ENCODE measurements around the gene PPDPF. TPM values are rescaled to one million over a fixed set of nuclear protein-coding genes. Genes with fewer than 3 reads are reported as not detected.

Gene PPDPF
- total and polyA plus RNA-seq, 3 experiments from 2014 or later = 137 to 218 (median 207) TPM

GRCh38 chr20:63540417-63541186 lies 20.0 kb downstream of the PPDPF start:
- Histone ChIP-seq H3K9me3 (ENCODE audit: low read length) (no peaks in the 10 kb centered on the region), H3K27ac (ENCODE audit: low read depth, low read length) (no peak overlapping the region), H3K4me1 (ENCODE audit: insufficient read depth, low read length) (peaks cover 23% of the 10 kb centered on the region), H3K4me3 (ENCODE audit: low read length) (no peak overlapping the region), H3K36me3 (ENCODE audit: insufficient read depth, low read length) (no peaks in the 10 kb centered on the region), H3K27me3 (ENCODE audit: insufficient read depth, low read length, poor library complexity, severe bottlenecking) (no peaks in the 10 kb centered on the region)
- no peak overlapping the region for H3K4me3 Mint-ChIP-seq
- CTCF ChIA-PET = interaction anchor here (3.3 to 3.7 kb wide), 2 partner anchors 27 to 37 kb away, joined by 18 to 27 read pairs; no protein-coding TSS in a partner anchor
- peaks cover 0 to 2% (median 0%) of the 10 kb centered on the region in 3 donors for H3K36me3 Mint-ChIP-seq
- H3K27ac Mint-ChIP-seq = no peak overlapping the region
- POLR2A ChIA-PET = no interaction called here
- no peaks in the 10 kb centered on the region for H3K27me3 Mint-ChIP-seq
- no peak for DNase-seq
- H3K9me3 Mint-ChIP-seq = peaks cover 0 to 4% (median 0%) of the 10 kb centered on the region in 5 donors
- H3K4me1 Mint-ChIP-seq = peaks cover 0 to 18% (median 3%) of the 10 kb centered on the region in 3 donors

GRCh38 chr20:63541371-63541770 lies 20.8 kb downstream of the PPDPF start:
- peaks cover 0 to 2% (median 0%) of the 10 kb centered on the region in 3 donors for H3K36me3 Mint-ChIP-seq
- peaks cover 0 to 1% of the 10 kb centered on the region in 2 donors for H3K27me3 Mint-ChIP-seq
- H3K4me3 Mint-ChIP-seq = no peak overlapping the region
- Histone ChIP-seq H3K27ac (ENCODE audit: low read depth, low read length) (no peak overlapping the region), H3K36me3 (ENCODE audit: insufficient read depth, low read length) (no peaks in the 10 kb centered on the region), H3K9me3 (ENCODE audit: low read length) (no peaks in the 10 kb centered on the region), H3K4me1 (ENCODE audit: insufficient read depth, low read length) (peaks cover 23% of the 10 kb centered on the region), H3K4me3 (ENCODE audit: low read length) (no peak overlapping the region), H3K27me3 (ENCODE audit: insufficient read depth, low read length, poor library complexity, severe bottlenecking) (no peaks in the 10 kb centered on the region)
- peaks cover 0 to 4% (median 0%) of the 10 kb centered on the region in 5 donors for H3K9me3 Mint-ChIP-seq
- no peak overlapping the region for H3K27ac Mint-ChIP-seq
- ChIA-PET CTCF (no interaction called here), POLR2A (interaction anchor here (0.7 kb wide), 1 partner anchor 30 kb away, joined by 6 read pairs; no protein-coding TSS in a partner anchor)
- peaks cover 0 to 18% (median 3%) of the 10 kb centered on the region in 3 donors for H3K4me1 Mint-ChIP-seq
- DNase-seq = no peak

GRCh38 chr20:63542031-63542559 lies 21.5 kb downstream of the PPDPF start:
- Mint-ChIP-seq H3K4me1 (peaks cover 0 to 14% (median 1%) of the 10 kb centered on the region in 3 donors), H3K27ac (no peak overlapping the region), H3K9me3 (peaks cover 0 to 4% (median 0%) of the 10 kb centered on the region in 5 donors), H3K36me3 (peaks cover 0 to 2% (median 0%) of the 10 kb centered on the region in 3 donors), H3K4me3 (no peak overlapping the region), H3K27me3 (peaks cover 0 to 2% of the 10 kb centered on the region in 2 donors)
- POLR2A ChIA-PET = interaction anchor here (0.7 kb wide), 1 partner anchor 31 kb away, joined by 6 read pairs; no protein-coding TSS in a partner anchor
- no peaks in the 10 kb centered on the region for H3K9me3 ChIP-seq (ENCODE audit: low read length)
- H3K4me3 ChIP-seq (ENCODE audit: low read length) = no peak overlapping the region
- CTCF ChIA-PET = interaction anchor here (1.7 kb wide), 1 partner anchor 439 kb away, joined by 5 read pairs; the partner anchor contains the start of gene PRPF6
- peaks cover 15% of the 10 kb centered on the region for H3K4me1 ChIP-seq (ENCODE audit: insufficient read depth, low read length)
- H3K27ac ChIP-seq (ENCODE audit: low read depth, low read length) = no peak overlapping the region
- H3K27me3 ChIP-seq (ENCODE audit: insufficient read depth, low read length, poor library complexity, severe bottlenecking) = no peaks in the 10 kb centered on the region
- no peaks in the 10 kb centered on the region for H3K36me3 ChIP-seq (ENCODE audit: insufficient read depth, low read length)
- DNase-seq = no peak

GRCh38 chr20:63542696-63543095 lies 22.1 kb downstream of the PPDPF start:
- Histone ChIP-seq H3K9me3 (ENCODE audit: low read length) (no peaks in the 10 kb centered on the region), H3K36me3 (ENCODE audit: insufficient read depth, low read length) (no peaks in the 10 kb centered on the region), H3K27ac (ENCODE audit: low read depth, low read length) (no peak overlapping the region), H3K4me3 (ENCODE audit: low read length) (no peak overlapping the region), H3K4me1 (ENCODE audit: insufficient read depth, low read length) (peaks cover 9% of the 10 kb centered on the region), H3K27me3 (ENCODE audit: insufficient read depth, low read length, poor library complexity, severe bottlenecking) (no peaks in the 10 kb centered on the region)
- peaks cover 0 to 2% of the 10 kb centered on the region in 2 donors for H3K27me3 Mint-ChIP-seq
- peaks cover 0 to 10% (median 0%) of the 10 kb centered on the region in 3 donors for H3K4me1 Mint-ChIP-seq
- H3K36me3 Mint-ChIP-seq = peaks cover 0 to 2% (median 0%) of the 10 kb centered on the region in 3 donors
- no peak overlapping the region for H3K27ac Mint-ChIP-seq
- POLR2A ChIA-PET = no interaction called here
- CTCF ChIA-PET = interaction anchor here (1.7 kb wide), 1 partner anchor 438 kb away, joined by 5 read pairs; the partner anchor contains the start of gene PRPF6
- no peak overlapping the region for H3K4me3 Mint-ChIP-seq
- DNase-seq = no peak
- H3K9me3 Mint-ChIP-seq = peaks cover 0 to 4% (median 0%) of the 10 kb centered on the region in 5 donors

- Mint-ChIP-seq H3K4me1 (peaks cover 0 to 6% (median 0%) of the 10 kb centered on the region in 3 donors), H3K27me3 (peaks cover 0 to 2% of the 10 kb centered on the region in 2 donors), H3K9me3 (peaks cover 0 to 4% (median 0%) of the 10 kb centered on the region in 5 donors), H3K36me3 (peaks cover 0 to 2% (median 0%) of the 10 kb centered on the region in 3 donors), H3K4me3 (no peak overlapping the region), H3K27ac (no peak overlapping the region)
- ChIA-PET POLR2A (interaction anchor here (0.7 kb wide), 1 partner anchor 326 kb away, joined by 3 read pairs; no protein-coding TSS in a partner anchor), CTCF (interaction anchor here (1.5 to 1.7 kb wide), 2 partner anchors 109 to 438 kb away, joined by 3 to 5 read pairs; partner anchors contain the start of gene PRPF6)
- H3K4me3 ChIP-seq (ENCODE audit: low read length) = no peak overlapping the region
- peaks cover 9% of the 10 kb centered on the region for H3K4me1 ChIP-seq (ENCODE audit: insufficient read depth, low read length)
- no peaks in the 10 kb centered on the region for H3K27me3 ChIP-seq (ENCODE audit: insufficient read depth, low read length, poor library complexity, severe bottlenecking)
- H3K36me3 ChIP-seq (ENCODE audit: insufficient read depth, low read length) = no peaks in the 10 kb centered on the region
- H3K9me3 ChIP-seq (ENCODE audit: low read length) = no peaks in the 10 kb centered on the region
- DNase-seq = no peak
- H3K27ac ChIP-seq (ENCODE audit: low read depth, low read length) = no peak overlapping the region
These were observed 22.6 kb downstream of the PPDPF start for GRCh38 chr20:63543131-63543530.

- Histone ChIP-seq H3K4me3 (ENCODE audit: low read length) (no peak overlapping the region), H3K27ac (ENCODE audit: low read depth, low read length) (no peak overlapping the region), H3K4me1 (ENCODE audit: insufficient read depth, low read length) (peaks cover 4% of the 10 kb centered on the region), H3K9me3 (ENCODE audit: low read length) (no peaks in the 10 kb centered on the region), H3K27me3 (ENCODE audit: insufficient read depth, low read length, poor library complexity, severe bottlenecking) (no peaks in the 10 kb centered on the region), H3K36me3 (ENCODE audit: insufficient read depth, low read length) (no peaks in the 10 kb centered on the region)
- Mint-ChIP-seq H3K4me3 (no peak overlapping the region), H3K27me3 (peaks cover 0 to 2% of the 10 kb centered on the region in 2 donors), H3K4me1 (peaks cover 0 to under 1% (median 0%) of the 10 kb centered on the region in 3 donors), H3K36me3 (peaks cover 0 to 2% (median 0%) of the 10 kb centered on the region in 3 donors), H3K27ac (no peak overlapping the region), H3K9me3 (peaks cover 0 to 4% (median 0%) of the 10 kb centered on the region in 5 donors)
- ChIA-PET POLR2A (interaction anchor here (0.7 kb wide), 1 partner anchor 327 kb away, joined by 3 read pairs; no protein-coding TSS in a partner anchor), CTCF (interaction anchor here (1.5 kb wide), 1 partner anchor 108 kb away, joined by 3 read pairs; no protein-coding TSS in a partner anchor)
- DNase-seq = no peak
These were observed 23.2 kb downstream of the PPDPF start for GRCh38 chr20:63543733-63544132.

- H3K36me3 ChIP-seq (ENCODE audit: insufficient read depth, low read length) = no peaks in the 10 kb centered on the region
- CTCF ChIA-PET = interaction anchor here (1.5 kb wide), 1 partner anchor 107 kb away, joined by 3 read pairs; no protein-coding TSS in a partner anchor
- no peak overlapping the region for H3K4me3 Mint-ChIP-seq
- H3K27me3 ChIP-seq (ENCODE audit: insufficient read depth, low read length, poor library complexity, severe bottlenecking) = no peaks in the 10 kb centered on the region
- no peak overlapping the region for H3K27ac Mint-ChIP-seq
- POLR2A ChIA-PET = no interaction called here
- H3K27me3 Mint-ChIP-seq = peaks cover 3 to 4% of the 10 kb centered on the region in 2 donors
- H3K27ac ChIP-seq (ENCODE audit: low read depth, low read length) = no peak overlapping the region
- H3K36me3 Mint-ChIP-seq = peaks cover 0 to 2% (median 0%) of the 10 kb centered on the region in 3 donors
- H3K4me1 Mint-ChIP-seq = peaks cover 0 to 2% (median 0%) of the 10 kb centered on the region in 3 donors
- H3K9me3 Mint-ChIP-seq = peaks cover 0 to 4% (median 0%) of the 10 kb centered on the region in 5 donors
- no peak for DNase-seq
- no peaks in the 10 kb centered on the region for H3K4me1 ChIP-seq (ENCODE audit: insufficient read depth, low read length)
- no peak overlapping the region for H3K4me3 ChIP-seq (ENCODE audit: low read length)
- H3K9me3 ChIP-seq (ENCODE audit: low read length) = no peaks in the 10 kb centered on the region
These were observed 23.8 kb downstream of the PPDPF start for GRCh38 chr20:63544241-63544957.

Data from CD8-positive, alpha-beta memory T cell (primary cell).